Mucosa of descending colon (tissue), 3 donors: ENCODE measurements around the gene LUZP1. TPM values are rescaled to one million over a fixed set of nuclear protein-coding genes. Genes with fewer than 3 reads are reported as not detected.

Source experiments
- ATAC-seq: fragments of 200-7000 bp; cut with Tn5 transposase; one replicate; pipeline ENCODE4 v1.9.1; 2020; ENCODE audit warnings: mild to moderate bottlenecking, moderate library complexity
- DNase-seq, 3 donors: peaks; one replicate each; pipeline ENCODE4 v3.0.0-alpha.2; 2020
- H3K36me3 ChIP-seq: fragments of 200-600 bp; one replicate; pipeline ENCODE4 v1.8.0; 2021; ENCODE audit warnings: low read depth, mild to moderate bottlenecking
- H3K4me1 ChIP-seq: fragments of 200-600 bp; one replicate; pipeline ENCODE4 v1.8.0; 2021; ENCODE audit warnings: low read depth, mild to moderate bottlenecking
- H3K4me3 ChIP-seq: fragments of 200-600 bp; one replicate; pipeline ENCODE4 v1.8.0; 2021; ENCODE audit warnings: mild to moderate bottlenecking
- H3K9me3 ChIP-seq: fragments of 200-600 bp; one replicate; pipeline ENCODE4 v1.8.0; 2021; ENCODE audit warnings: mild to moderate bottlenecking
- intact Hi-C, 2 donors: fragments of 100-400 bp; cut with DNase I in 1 of 2; cut with micrococcal nuclease in 1 of 2; formaldehyde crosslinking; loops; one replicate each; pipeline versions ENCODE4 v1.11.0 to v1.11.1; 2022; cut with DNase I, micrococcal nuclease
- total RNA-seq, 3 donors: library from RNA; stranded (reverse); fragmentation: NEBNext Ultra II Directional in 2 of 3; extraction: Animal tissue kit (Norgen Biotek cat#: 25700) in 2 of 3; gene quantifications; one replicate each; pipeline versions ENCODE4 v1.2.1 to v1.2.4, GENCODE V29; 2021 to 2023
- TF ChIP-seq, protein P1 (sequence below): fragments of 200-600 bp; IDR thresholded peaks from one replicate; pipeline ENCODE4 v1.8.0; 2022; ENCODE audit warnings: antibody characterized with exemption, mild to moderate bottlenecking
- donor health status: DM: no; HTN: no; CAD: no; lungs with moderate emphysema.
- donor health status: DM: no; HTN: no; CAD: no.
- donor health status: DM: no; HTN: yes; CAD: no.

LUZP1 gene
- total RNA-seq, 3 donors from 2014 or later: 48.4 to 57.7 (median 52.0) TPM

- no peaks in the 10 kb centered on the region for H3K36me3 ChIP-seq
- ATAC-seq (no peak), DNase-seq (no peak)
- no peak overlapping the region for H3K4me3 ChIP-seq
- no peaks in the 10 kb centered on the region for H3K9me3 ChIP-seq
- TF ChIP-seq, protein P1, sequence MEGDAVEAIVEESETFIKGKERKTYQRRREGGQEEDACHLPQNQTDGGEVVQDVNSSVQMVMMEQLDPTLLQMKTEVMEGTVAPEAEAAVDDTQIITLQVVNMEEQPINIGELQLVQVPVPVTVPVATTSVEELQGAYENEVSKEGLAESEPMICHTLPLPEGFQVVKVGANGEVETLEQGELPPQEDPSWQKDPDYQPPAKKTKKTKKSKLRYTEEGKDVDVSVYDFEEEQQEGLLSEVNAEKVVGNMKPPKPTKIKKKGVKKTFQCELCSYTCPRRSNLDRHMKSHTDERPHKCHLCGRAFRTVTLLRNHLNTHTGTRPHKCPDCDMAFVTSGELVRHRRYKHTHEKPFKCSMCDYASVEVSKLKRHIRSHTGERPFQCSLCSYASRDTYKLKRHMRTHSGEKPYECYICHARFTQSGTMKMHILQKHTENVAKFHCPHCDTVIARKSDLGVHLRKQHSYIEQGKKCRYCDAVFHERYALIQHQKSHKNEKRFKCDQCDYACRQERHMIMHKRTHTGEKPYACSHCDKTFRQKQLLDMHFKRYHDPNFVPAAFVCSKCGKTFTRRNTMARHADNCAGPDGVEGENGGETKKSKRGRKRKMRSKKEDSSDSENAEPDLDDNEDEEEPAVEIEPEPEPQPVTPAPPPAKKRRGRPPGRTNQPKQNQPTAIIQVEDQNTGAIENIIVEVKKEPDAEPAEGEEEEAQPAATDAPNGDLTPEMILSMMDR: no peak
- peaks cover 16% of the 10 kb centered on the region for H3K4me1 ChIP-seq
- intact Hi-C loops: no loop called here
Observed at GRCh38 chr1:23150125-23150524, 18.5 kb downstream of the LUZP1 start.

DNA sequence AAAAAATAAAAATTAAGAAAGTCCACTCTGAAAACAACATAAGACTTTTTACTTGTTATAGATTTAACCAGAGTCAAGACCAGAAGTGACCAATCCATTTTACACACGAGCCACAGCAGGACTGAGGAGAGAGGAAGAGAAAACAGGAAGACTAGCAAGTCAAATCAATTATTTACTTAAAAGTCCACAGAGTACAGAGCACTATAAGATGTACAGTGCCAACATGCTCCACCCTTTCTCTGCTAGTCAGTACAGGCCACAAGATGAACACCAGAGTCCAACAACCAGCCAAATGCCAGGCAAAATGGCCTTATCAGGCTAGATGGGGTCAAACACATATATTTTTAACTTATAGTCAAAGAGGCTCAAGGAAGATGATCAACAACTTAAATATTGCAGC lies 19.5 kb downstream of the LUZP1 start:
- ATAC-seq: peak; percentile 99
- Histone ChIP-seq H3K4me3 (no peak overlapping the region), H3K4me1 (peaks cover 16% of the 10 kb centered on the region), H3K36me3 (no peaks in the 10 kb centered on the region), H3K9me3 (no peaks in the 10 kb centered on the region)
- intact Hi-C loops: no loop called here
- TF ChIP-seq, protein P1: no peak
- peak in 1 of 3 donors; percentile 69 for DNase-seq

DNA sequence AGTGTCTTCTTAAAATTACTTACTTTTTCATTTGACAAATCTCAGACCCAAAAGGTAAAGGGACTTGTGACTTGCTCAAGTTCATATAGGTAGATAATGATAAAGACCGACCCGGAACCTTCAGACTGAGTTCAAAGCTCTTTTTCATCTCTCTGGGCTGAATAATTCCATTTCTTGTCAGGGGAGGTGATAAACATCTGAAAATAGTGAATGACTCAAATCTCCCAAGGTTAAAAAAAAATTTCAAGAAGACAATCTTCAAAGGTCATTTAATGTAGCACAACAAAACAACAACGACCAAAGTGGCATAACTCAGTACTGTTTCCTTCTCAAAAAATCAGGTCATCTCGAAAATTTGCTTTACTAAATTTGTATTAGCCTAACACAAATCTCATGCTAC lies 20.6 kb downstream of the LUZP1 start:
- DNase-seq: no peak
- intact Hi-C loops: no loop called here
- Histone ChIP-seq H3K4me3 (no peak overlapping the region), H3K36me3 (no peaks in the 10 kb centered on the region), H3K4me1 (peaks cover 16% of the 10 kb centered on the region), H3K9me3 (no peaks in the 10 kb centered on the region)
- no peak for ATAC-seq
- TF ChIP-seq, protein P1: no peak

- DNase-seq (no peak), ATAC-seq (peak; percentile 16)
- TF ChIP-seq, protein P1: no peak
- intact Hi-C loops: no loop called here
- no peak overlapping the region for H3K4me3 ChIP-seq
- H3K36me3 ChIP-seq: no peaks in the 10 kb centered on the region
- H3K9me3 ChIP-seq: no peaks in the 10 kb centered on the region
- peaks cover 6% of the 10 kb centered on the region for H3K4me1 ChIP-seq
Observed at GRCh38 chr1:23140940-23141596, 27.6 kb downstream of the LUZP1 start.

- Histone ChIP-seq H3K4me1 (peaks cover under 1% of the 10 kb centered on the region), H3K36me3 (no peaks in the 10 kb centered on the region), H3K4me3 (no peak overlapping the region), H3K9me3 (no peaks in the 10 kb centered on the region)
- intact Hi-C loops: no loop called here
- TF ChIP-seq, protein P1: no peak
- DNase-seq (no peak), ATAC-seq (no peak)
Observed at GRCh38 chr1:23135268-23135667, 33.4 kb downstream of the LUZP1 start.

- H3K9me3 ChIP-seq: no peaks in the 10 kb centered on the region
- ATAC-seq: no peak
- H3K4me1 ChIP-seq: no peaks in the 10 kb centered on the region
- no peak for DNase-seq
- TF ChIP-seq, protein P1: no peak
- intact Hi-C loops: no loop called here
- no peaks in the 10 kb centered on the region for H3K36me3 ChIP-seq
- H3K4me3 ChIP-seq: no peak overlapping the region
Observed at GRCh38 chr1:23134055-23134454, 34.6 kb downstream of the LUZP1 start.
